Right atrium auricular region (tissue), 2 donors: ENCODE data around the gene UBAP2. TPM values are rescaled to one million over a fixed set of nuclear protein-coding genes. Genes with fewer than 3 reads are reported as not detected.

Source experiments
- DNase-seq: peaks from one replicate; pipeline ENCODE4 v3.0.0-alpha.2; 2019; ENCODE audit warnings: low spot score
- H3K27ac ChIP-seq, 2 donors: fragments of 200-600 bp; sonication (generic); 1 replicate in 1 of 2; 2 replicates in 1 of 2; pipeline ENCODE4 v1.5.1; 2016 to 2019
- H3K27me3 ChIP-seq, 2 donors: fragments of 200-600 bp; sonication (generic); one replicate each; pipeline versions ENCODE4 v1.5.1 to v1.6.0; 2017 to 2019
- H3K36me3 ChIP-seq: fragments of 200-600 bp; sonication (generic); one replicate; pipeline ENCODE4 v1.5.1; 2016
- H3K4me1 ChIP-seq, 2 donors: fragments of 200-600 bp; sonication (generic); one replicate each; pipeline versions ENCODE4 v1.5.1 to v1.6.0; 2017 to 2019
- H3K4me3 ChIP-seq, 2 donors: fragments of 200-600 bp; sonication (generic); 1 replicate in 1 of 2; 2 replicates in 1 of 2; pipeline ENCODE4 v1.5.1; 2017 to 2019; ENCODE audit warnings: mild to moderate bottlenecking in 1 of 2, moderate library complexity in 1 of 2
- H3K9me3 ChIP-seq, 2 donors: fragments of 200-600 bp; sonication (generic); one replicate each; pipeline ENCODE4 v1.5.1; 2019
- total RNA-seq, 2 donors: library from RNA; depleted of rRNA; stranded (reverse); fragments of >200 nt; gene quantifications; one replicate each; pipeline ENCODE4 v1.1.0, GENCODE V29; 2016
- TF ChIP-seq, protein P1 (sequence below), 2 donors: fragments of 200-600 bp; sonication (generic); IDR thresholded peaks; one replicate each; pipeline ENCODE4 v1.5.1; 2019; ENCODE audit warnings: antibody characterized with exemption in 2 of 2

UBAP2 gene
- total RNA-seq, 2 donors from 2014 or later = 17.3 to 21.8 TPM

DNA sequence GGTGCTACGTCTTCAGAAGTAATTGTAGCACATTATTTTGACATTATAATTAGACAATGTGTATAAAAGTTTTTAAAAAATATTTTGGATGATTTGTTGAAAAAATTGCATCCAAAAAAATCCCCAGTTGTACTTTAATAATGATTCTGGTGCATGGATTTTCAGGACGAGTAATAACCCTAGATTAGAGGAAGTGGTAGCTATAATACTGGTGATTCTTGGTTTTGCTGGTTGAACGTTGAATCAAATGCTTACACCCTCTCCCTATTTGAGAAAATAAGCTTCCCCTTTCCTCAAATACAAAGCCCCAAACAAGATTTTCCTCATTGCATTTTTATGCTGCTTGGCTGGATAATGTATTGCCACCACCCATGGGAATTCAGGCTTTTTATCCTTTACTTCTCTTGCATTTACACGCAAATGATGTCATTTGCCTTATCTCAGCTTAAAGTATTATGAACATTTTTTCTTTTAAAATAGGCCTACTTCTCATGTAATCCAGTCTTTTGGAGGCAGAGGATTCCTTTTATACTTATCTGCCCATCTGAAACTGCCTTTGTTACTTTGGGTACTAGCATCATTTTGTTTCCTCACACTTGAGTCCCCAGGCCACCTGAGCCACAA lies 145.4 kb downstream of the UBAP2 start:
- peaks cover 25% of the 10 kb centered on the region for H3K36me3 ChIP-seq
- no peak overlapping the region for H3K27ac ChIP-seq
- no peak for DNase-seq
- peaks cover 0 to 23% of the 10 kb centered on the region in 2 donors for H3K4me1 ChIP-seq
- TF ChIP-seq, protein P1, sequence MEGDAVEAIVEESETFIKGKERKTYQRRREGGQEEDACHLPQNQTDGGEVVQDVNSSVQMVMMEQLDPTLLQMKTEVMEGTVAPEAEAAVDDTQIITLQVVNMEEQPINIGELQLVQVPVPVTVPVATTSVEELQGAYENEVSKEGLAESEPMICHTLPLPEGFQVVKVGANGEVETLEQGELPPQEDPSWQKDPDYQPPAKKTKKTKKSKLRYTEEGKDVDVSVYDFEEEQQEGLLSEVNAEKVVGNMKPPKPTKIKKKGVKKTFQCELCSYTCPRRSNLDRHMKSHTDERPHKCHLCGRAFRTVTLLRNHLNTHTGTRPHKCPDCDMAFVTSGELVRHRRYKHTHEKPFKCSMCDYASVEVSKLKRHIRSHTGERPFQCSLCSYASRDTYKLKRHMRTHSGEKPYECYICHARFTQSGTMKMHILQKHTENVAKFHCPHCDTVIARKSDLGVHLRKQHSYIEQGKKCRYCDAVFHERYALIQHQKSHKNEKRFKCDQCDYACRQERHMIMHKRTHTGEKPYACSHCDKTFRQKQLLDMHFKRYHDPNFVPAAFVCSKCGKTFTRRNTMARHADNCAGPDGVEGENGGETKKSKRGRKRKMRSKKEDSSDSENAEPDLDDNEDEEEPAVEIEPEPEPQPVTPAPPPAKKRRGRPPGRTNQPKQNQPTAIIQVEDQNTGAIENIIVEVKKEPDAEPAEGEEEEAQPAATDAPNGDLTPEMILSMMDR (IDR thresholded peaks at IDR 0.05) = no peak
- no peaks in the 10 kb centered on the region for H3K27me3 ChIP-seq
- no peaks in the 10 kb centered on the region for H3K9me3 ChIP-seq
- H3K4me3 ChIP-seq = no peak overlapping the region

DNA sequence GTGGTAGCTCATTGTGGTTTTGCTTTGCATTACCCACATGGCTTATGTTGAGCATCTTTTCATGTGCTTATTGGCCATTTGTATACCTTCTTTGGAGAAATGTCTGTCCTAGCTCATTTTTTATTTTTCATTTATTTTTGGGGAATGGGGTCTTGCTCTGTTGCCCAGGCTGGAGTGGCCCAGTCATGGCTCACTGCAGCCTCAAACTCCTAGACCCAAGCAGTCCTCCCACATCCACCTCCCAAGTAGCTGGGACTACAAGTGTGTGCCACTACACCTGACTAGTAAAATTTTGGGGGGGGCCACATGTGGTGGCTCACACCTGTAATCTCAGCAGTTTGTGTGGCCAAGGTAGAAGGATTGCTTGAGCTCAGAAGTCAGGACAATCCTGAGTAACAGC lies 154.4 kb downstream of the UBAP2 start:
- no peak overlapping the region for H3K27ac ChIP-seq
- no peaks in the 10 kb centered on the region for H3K4me1 ChIP-seq
- no peaks in the 10 kb centered on the region for H3K9me3 ChIP-seq
- no peak overlapping the region for H3K4me3 ChIP-seq
- DNase-seq = no peak
- peaks cover 6% of the 10 kb centered on the region for H3K36me3 ChIP-seq
- no peaks in the 10 kb centered on the region for H3K27me3 ChIP-seq
- TF ChIP-seq, protein P1 (IDR thresholded peaks at IDR 0.05) = no peak

DNA sequence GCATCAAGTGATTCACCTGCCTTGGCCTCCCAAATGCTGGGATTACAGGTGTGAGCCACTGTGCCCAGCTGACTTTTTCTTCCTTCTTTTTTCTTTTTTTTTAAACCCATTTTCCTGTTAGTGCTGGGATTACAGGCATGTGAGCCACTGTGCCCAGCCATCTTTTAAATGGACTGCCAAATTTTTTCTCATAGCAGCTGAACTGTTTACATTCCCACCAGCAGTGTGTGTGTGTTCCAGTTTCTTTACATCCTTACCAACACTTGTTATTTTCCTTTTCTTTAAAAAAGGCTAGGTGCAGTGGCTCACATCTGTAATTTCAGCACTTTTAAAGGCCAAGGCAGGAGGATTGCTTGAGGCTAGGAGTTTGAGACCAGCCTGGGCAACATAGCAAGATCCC lies 154.8 kb downstream of the UBAP2 start:
- Histone ChIP-seq H3K4me3 (no peak overlapping the region), H3K36me3 (peaks cover 8% of the 10 kb centered on the region), H3K4me1 (no peaks in the 10 kb centered on the region), H3K27ac (no peak overlapping the region), H3K27me3 (no peaks in the 10 kb centered on the region), H3K9me3 (no peaks in the 10 kb centered on the region)
- TF ChIP-seq, protein P1 (IDR thresholded peaks at IDR 0.05) = no peak
- no peak for DNase-seq

DNA sequence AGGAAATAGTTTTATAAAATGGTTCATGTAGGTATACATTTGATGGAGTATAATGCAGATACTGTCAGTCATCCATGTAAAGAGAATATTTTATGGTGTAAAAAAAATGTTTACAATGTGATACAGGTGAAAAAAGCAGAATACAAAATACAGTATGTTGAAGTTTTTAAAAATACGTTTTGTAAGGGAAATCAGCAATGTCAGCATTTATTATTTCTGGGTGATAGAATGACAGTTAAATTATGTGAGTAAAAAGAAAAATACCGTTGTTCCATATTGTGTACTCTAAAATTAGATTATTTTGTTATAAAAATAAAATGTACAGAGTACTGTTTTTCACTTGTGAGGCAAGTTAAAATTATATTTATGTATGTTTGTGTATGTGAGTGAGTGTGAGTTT lies 162.7 kb downstream of the UBAP2 start:
- Histone ChIP-seq H3K36me3 (peaks cover 23% of the 10 kb centered on the region), H3K27ac (no peak overlapping the region), H3K27me3 (no peaks in the 10 kb centered on the region), H3K9me3 (no peaks in the 10 kb centered on the region), H3K4me3 (no peak overlapping the region), H3K4me1 (peaks cover 0 to 21% of the 10 kb centered on the region in 2 donors)
- no peak for DNase-seq
- TF ChIP-seq, protein P1 (IDR thresholded peaks at IDR 0.05) = no peak

DNA sequence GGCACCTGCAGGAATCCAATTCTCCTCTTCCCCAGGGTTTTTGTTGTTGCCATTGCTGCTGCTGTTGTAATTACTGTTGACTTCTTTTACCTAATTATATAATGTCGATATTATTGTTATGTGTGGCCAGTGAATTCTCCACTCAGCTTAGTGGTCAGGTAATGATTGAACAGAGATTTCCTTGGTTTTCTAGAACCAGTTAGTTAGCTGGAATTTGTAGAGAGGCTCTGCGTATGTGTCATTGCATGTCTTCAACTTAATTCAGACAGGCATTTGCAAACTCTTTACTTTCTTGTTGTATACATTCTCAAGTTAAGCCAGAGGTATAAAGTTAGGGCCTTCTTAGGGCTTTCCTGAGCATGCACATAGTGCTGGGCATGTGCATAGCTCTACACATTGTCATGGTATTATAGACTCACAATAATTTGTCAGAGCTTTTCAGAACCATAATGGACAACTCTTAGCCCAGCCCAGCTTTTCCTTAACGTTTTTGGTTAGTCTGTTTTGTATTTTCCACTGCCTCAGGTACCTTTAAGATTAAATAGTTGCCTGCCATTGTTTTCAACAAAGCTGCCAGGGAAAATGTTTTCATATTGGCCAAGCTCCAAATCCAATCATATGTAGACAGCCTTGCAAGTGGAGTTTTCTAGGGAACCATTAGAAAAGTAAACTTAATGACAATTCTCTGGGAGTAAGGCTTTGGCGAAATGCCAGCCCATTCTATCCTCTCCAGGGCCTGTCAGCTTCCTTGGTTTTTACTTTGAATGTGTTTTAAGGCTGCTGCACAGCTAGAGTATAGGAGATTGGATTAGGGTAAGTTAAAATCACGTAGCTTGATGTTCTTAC lies 163.6 kb downstream of the UBAP2 start:
- Histone ChIP-seq H3K4me1 (peaks cover 0 to 21% of the 10 kb centered on the region in 2 donors), H3K27ac (no peak overlapping the region)
- no peak for DNase-seq

More for the DNA sequence above, 163.6 kb downstream of the UBAP2 start:
- no peak overlapping the region for H3K4me3 ChIP-seq
- H3K9me3 ChIP-seq = no peaks in the 10 kb centered on the region
- peaks cover 23% of the 10 kb centered on the region for H3K36me3 ChIP-seq
- TF ChIP-seq, protein P1 (IDR thresholded peaks at IDR 0.05) = no peak
- H3K27me3 ChIP-seq = no peaks in the 10 kb centered on the region
